ENCODE measurements around the gene PLTP. TPM values are rescaled to one million over a fixed set of nuclear protein-coding genes. Genes with fewer than 3 reads are reported as not detected.

The PLTP gene
- total and polyA plus RNA-seq, 2 of the 13 experiments (the other 11 are each of a cell fraction or from before 2014, with no cell fraction given): 16.9 to 28.6 TPM

GRCh38 chr20:45935416-45936046 is 23.6 kb upstream of the PLTP start (continued):
- no peak for TF ChIP-seq TCF12 (IDR thresholded peaks at IDR 0.05)
- TF ChIP-seq TCF12 (CRISPR knock-in tag; IDR thresholded peaks at IDR 0.05): no peak
- TF ChIP-seq FOSL1 (CRISPR knock-in tag; IDR thresholded peaks at IDR 0.05; ENCODE audit: borderline replicate concordance): no peak
- no peak for TF ChIP-seq ARNTL (CRISPR knock-in tag; IDR thresholded peaks at IDR 0.05)
- TF ChIP-seq RERE (CRISPR knock-in tag; IDR thresholded peaks at IDR 0.05; ENCODE audit: low read depth): no peak
- TF ChIP-seq ELF3 (CRISPR knock-in tag; IDR thresholded peaks at IDR 0.05): no peak
- TF ChIP-seq ZBTB21 (CRISPR knock-in tag; IDR thresholded peaks at IDR 0.05): 0 out of 2 replicates have a peak, but pooled peaks have one; percentile 15
- no peak for TF ChIP-seq PTBP1 (IDR thresholded peaks at IDR 0.05; ENCODE audit: low read depth, low read length, poor library complexity, severe bottlenecking)
- TF ChIP-seq, protein P1, sequence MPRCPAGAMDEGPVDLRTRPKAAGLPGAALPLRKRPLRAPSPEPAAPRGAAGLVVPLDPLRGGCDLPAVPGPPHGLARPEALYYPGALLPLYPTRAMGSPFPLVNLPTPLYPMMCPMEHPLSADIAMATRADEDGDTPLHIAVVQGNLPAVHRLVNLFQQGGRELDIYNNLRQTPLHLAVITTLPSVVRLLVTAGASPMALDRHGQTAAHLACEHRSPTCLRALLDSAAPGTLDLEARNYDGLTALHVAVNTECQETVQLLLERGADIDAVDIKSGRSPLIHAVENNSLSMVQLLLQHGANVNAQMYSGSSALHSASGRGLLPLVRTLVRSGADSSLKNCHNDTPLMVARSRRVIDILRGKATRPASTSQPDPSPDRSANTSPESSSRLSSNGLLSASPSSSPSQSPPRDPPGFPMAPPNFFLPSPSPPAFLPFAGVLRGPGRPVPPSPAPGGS (CRISPR knock-in tag; IDR thresholded peaks at IDR 0.05): no peak
- no peak for TF ChIP-seq FOXA1 (IDR thresholded peaks at IDR 0.05)
- TF ChIP-seq FOXA1 (CRISPR knock-in tag; IDR thresholded peaks at IDR 0.05): no peak
- 0 out of 2 replicates have a peak, but pooled peaks have one; percentile 86 for TF ChIP-seq FUBP1 (CRISPR knock-in tag; IDR thresholded peaks at IDR 0.05; ENCODE audit: borderline replicate concordance)
- TF ChIP-seq TMF1 (CRISPR knock-in tag; IDR thresholded peaks at IDR 0.05; ENCODE audit: low read depth): no peak
- no peak for TF ChIP-seq ZKSCAN8 (CRISPR knock-in tag; IDR thresholded peaks at IDR 0.05; ENCODE audit: borderline replicate concordance)

Data from HepG2 (cell line).